HG03045 (cell line): ENCODE data around the gene CD9.
"Not testable (repeated sequence)": the region's sequence is repeated elsewhere in the genome, so short reads cannot be mapped to it uniquely, and the experiment has no call there.

Experiments used
- ATAC-seq: cut with Tn5 transposase; IDR thresholded peaks from one replicate; pipeline ENCODE4 v1.9.1; 2021; ENCODE audit warnings: mild to moderate bottlenecking, moderate library complexity; ENCODE audit not compliant: unreplicated experiment

The CD9 gene

DNA sequence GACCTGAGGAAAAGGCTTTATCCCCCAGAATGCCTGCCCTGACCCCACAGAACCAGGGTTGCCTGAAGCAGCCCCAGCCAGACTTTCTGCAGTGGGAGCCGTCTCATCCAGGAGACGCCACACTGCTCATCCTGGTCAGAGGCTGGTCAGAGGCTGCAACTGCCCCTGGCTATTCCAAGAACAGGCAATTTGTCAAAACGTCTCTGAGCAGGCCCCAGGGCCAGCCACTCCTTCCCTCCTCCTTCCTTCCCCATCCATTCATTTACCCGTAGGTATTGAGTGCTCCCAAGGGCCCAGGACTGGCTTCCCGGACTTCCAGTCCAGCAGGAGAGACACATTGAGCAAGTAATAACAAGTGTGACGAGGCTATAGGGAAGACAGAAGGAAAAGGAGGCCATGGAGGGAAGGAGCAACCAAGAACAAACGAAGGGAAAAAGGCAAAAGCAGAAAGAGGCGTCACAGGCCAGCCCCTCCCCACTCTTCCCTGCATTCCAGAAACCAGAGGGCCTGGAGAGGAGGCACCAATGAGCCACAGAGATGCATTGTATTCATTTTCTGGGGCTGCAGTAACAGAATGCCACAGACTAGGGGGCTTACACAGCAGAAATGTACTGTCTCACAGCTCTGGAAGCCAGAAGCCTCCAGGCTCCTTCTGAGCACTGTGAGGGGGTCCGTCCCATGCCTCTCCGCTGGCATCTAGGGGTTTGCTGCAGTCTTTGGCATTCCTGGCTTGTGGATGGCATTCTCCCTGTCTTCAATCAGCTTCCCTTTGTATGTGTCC lies 21.0 kb upstream of the CD9 start:
- no peak for ATAC-seq

DNA sequence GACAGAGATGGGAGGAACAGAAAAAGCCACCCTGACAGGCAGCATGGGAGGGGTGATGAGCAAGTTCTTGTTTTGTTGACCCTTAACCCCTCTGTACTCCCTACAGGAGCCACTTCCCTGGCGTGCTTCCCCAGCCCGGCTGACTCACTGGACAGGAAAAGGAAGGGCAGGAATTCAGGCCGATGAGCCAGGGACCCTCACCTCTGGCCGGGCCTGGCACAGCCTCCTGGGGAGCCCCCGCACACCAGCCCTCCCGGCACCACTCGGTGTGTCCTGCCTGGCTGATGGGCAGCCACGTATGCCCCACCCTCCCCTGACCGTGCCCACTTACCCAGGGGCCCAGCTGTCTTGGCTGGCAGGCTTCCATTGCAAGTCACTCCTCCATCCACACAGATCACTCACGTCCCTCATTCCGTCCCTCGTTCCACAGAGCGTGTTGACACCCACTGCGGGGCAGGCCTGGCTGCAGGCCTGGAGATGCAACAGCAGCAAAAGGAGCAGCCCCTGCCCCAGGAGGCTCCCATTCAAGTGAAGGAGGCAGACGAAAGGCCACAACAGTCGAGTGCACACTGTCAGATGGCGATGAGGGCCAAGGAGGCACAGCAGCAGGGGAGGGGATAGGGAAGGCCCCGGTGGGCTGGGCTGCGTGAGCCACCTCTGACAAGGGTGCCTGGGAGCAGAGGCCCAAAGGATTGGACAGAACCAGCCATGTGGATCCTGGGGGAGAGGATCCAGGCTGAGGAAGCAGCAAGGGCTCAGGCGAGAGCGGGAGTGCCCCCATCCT lies 19.7 kb upstream of the CD9 start:
- ATAC-seq, result no peak

- no peak for ATAC-seq
Observed at GRCh38 chr12:6181166-6181565, 19.0 kb upstream of the CD9 start.

- no peak for ATAC-seq
Observed at GRCh38 chr12:6181583-6182278, 18.5 kb upstream of the CD9 start.

GRCh38 chr12:6182279-6182898 lies 17.8 kb upstream of the CD9 start:
- ATAC-seq, result no peak

DNA sequence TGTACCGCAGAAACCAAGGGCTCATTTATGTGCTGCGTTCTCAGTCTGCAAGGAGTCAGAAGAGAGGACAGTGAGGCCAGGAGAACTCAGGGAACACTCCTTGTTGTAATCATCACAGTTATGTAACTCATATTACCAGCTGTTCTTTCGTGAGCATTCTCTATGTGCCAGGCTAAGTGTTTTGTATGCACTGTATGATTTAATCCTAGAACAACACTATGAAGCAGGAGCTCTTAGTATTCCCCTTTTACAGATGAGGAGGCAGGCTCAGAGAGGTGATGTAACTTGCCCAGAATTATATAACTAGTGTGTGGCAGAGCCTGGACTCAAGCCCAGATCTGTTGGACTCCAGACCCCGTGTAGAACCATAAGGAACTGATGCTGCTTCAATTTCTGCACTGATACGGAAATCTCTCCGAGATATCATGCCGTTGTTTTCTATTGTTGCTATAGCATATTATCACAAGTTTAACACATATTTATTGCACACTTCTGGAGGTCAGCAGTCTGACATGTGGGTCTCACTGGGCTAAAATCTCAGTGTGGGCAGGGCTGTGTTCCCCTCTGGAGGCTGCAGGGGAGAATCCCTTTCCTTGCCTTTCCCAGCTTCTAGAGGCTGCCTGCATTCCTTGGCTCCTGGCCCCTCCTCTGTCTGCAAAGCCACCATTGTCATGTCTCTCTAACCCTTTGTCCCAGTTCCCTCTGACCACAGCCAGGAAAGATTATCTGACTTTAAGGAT lies 16.3 kb upstream of the CD9 start:
- ATAC-seq, result no peak

DNA sequence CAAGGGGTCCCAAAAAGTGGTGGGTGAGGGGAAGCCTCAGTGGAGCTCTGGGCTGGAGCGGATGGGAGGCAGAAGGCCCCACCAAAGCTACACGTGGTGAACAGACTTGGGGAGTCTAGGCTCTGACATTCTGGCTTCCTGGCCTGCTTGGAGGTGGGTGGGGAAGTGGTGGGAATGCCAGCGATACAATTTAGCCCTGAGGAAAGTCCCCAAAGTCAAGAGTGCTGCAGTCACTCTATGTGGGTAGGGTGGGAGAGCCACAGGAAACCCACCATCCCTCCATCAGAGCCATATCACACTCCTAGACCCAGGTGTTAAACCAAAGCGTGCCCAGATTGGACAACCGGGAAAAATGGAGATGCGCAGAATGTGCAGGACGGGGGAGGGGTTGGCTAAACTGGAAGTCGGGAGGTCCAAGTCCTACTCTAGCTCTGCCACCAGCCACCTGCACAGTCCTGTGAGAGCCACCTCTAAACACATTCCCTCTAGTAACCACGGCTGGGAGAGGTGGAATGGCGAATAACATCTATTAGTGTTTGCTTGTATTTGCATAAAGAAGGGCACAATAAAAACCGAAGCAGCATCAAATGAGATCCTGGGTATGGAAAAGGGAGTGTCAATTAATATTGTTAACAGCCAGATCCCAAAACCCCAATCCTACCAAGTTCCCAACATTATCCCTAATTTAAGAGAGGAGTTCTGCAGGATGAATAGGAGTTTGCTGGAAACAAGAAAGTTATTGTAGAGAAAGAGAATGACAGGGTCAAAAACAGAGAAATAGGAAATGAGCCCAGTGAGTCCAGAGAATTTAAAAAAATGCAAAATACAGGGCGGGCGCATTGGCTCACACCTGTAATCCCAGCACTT lies 14.0 kb upstream of the CD9 start:
- ATAC-seq, result no peak

GRCh38 chr12:6187948-6188793 lies 12.0 kb upstream of the CD9 start:
- ATAC-seq, result no peak

- no peak for ATAC-seq
Observed at GRCh38 chr12:6189028-6189427, 11.2 kb upstream of the CD9 start.

GRCh38 chr12:6189952-6190598 lies 10.1 kb upstream of the CD9 start:
- not testable (repeated sequence) for ATAC-seq

DNA sequence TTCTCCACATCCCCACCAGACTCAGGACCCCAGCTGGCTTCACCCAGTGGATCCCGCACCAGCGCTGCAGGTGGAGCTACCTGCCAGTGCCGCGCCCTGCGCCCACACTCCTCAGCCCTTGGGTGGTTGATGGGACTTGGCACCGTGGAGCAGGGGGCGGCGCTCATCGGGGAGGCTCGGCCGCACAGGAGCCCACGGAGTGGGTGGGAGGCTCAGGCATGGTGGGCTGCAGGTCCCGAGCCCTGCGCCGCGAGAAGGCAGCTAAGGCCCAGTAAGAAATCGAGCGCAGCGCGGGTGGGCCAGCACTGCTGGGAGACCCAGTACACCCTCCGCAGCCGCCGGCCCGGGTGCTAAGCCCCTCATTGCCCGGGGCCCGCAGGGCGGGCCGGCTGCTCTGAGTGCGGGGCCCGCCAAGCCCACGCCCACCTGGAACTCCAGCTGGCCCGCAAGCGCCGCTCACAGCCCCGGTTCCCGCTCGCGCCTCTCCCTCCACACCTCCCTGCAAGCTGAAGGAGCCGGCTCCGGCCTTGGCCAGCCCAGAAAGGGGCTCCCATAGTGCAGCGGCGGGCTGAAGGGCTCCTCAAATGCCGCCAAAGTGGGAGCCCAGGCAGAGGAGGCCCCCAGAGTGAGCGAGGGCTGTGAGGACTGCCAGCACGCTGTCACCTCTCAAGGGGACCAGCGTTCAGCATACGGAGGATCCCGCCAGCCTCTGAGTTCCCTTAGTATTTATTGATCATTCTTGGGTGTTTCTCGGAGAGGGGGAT lies 9.3 kb upstream of the CD9 start:
- not testable (repeated sequence) for ATAC-seq

DNA sequence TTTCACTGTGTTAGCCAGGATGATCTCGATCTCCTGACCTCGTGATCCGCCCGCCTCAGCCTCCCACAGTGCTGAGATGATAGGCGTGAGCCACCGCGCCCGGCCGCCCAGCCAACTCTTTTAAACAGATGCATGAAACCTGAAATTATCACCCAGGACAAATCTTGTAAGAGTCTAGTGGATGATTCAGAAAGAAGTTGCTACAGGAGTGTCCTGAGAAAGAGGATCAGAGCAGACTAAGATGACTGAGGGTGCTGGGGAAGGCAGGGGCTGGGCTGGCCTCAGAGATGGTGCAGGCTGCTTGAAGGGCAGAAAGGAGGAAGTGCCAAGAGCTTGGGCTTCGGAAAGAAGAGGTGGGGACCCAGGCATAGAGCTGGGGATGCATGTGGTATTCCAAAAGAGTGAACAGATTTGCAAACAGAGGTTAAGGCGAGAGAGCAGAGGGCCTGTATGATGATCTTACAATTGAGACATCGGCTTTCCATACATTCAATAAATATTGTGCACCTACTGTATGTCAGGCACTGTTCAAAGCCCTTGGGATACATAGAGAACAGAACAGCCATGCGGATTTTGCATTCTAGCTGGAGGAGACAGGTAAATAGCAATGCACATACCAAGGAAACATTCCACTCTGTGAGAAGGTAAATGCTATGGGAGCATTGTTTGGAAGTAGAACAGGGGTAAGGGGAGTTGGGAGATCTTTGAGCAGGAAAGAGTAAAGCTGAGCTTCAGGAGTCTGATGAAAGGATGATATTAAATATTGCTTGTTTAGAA lies 7.4 kb upstream of the CD9 start:
- ATAC-seq, result no peak

DNA sequence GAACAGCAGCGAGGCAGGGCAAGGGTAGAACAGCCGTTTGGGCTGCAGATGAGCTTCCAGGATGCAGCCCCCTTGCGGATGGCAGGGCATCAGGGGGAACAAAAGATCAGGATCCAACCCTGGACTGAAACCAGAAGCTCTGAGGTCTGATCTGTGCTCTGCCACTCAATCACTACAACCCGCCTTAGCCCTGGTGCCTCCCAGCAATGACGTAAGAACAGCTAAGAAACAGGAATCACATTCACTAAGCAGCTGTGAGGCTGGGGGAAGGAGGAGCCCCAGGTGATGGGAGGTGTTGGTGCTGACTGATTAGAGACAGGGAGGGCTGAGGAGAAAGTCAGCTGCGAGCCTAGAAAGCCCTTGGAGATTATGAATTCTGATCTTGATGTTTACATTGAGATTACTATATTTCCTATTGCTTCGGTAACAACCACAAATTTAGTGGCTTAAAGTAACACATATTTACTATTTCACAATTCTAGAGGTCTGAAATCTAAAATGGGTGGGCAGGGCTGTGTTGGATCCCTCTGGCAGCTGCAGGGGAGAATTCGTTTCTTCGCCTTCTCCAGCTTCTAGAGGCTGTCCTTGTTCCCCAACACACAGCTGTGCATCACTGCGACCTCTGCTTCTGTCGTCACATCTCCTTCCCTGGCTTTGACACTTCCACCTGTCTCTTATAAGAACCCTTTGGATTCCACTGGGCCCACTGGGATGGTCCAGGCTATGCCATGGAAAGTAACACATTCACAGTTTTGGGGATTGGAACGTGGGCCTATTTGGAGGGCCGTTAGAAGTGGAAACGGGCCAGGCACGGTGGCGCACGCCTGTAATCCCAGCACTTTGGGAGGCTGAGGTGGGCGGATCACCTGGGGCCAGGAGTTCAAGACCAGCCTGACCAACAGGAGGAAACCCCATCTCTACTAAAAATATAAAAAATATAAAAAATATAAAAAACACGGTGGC lies 6.1 kb upstream of the CD9 start:
- no peak for ATAC-seq

- ATAC-seq, result no peak
Observed at GRCh38 chr12:6195665-6196535, 4.3 kb upstream of the CD9 start.

GRCh38 chr12:6198051-6198450 lies 2.1 kb upstream of the CD9 start:
- ATAC-seq, result no peak
